ENCODE results near the gene ASB15.

GRCh38 chr7:123677061-123677715 lies 75.6 kb downstream of the ASB15 start:
- TF ChIP-seq POLR2A (IDR thresholded peaks at IDR 0.05) (no peak), POLR2AphosphoS5 (IDR thresholded peaks at IDR 0.05) (no peak)
- TF ChIP-seq, protein P1, sequence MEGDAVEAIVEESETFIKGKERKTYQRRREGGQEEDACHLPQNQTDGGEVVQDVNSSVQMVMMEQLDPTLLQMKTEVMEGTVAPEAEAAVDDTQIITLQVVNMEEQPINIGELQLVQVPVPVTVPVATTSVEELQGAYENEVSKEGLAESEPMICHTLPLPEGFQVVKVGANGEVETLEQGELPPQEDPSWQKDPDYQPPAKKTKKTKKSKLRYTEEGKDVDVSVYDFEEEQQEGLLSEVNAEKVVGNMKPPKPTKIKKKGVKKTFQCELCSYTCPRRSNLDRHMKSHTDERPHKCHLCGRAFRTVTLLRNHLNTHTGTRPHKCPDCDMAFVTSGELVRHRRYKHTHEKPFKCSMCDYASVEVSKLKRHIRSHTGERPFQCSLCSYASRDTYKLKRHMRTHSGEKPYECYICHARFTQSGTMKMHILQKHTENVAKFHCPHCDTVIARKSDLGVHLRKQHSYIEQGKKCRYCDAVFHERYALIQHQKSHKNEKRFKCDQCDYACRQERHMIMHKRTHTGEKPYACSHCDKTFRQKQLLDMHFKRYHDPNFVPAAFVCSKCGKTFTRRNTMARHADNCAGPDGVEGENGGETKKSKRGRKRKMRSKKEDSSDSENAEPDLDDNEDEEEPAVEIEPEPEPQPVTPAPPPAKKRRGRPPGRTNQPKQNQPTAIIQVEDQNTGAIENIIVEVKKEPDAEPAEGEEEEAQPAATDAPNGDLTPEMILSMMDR (IDR thresholded peaks at IDR 0.05 in 8 of 11, conservative IDR thresholded peaks at IDR 0.05 in 3 of 11), result no peak

Data from spleen (tissue), 7 donors.